Activated naive CD4-positive, alpha-beta T cell treated with anti-CD3 and anti-CD28 coated beads, Interleukin-2, amount 50 U/mL, for 72 hours (primary cell): ENCODE results near the gene PTPN3. TPM values are rescaled to one million over a fixed set of nuclear protein-coding genes. Genes with fewer than 3 reads are reported as not detected.

ENCODE experiments used
- ATAC-seq, 2 donors: fragments of 150-1000 bp; cut with Tn5 transposase; 2 replicates each; pipeline ENCODE4 v1.10.0; 2021; ENCODE audit warnings: mild to moderate bottlenecking in 2 of 2, moderate library complexity in 2 of 2
- DNase-seq, 2 donors: peaks; one replicate each; pipeline ENCODE4 v3.0.0; 2021 to 2022; ENCODE audit warnings: low spot score in 2 of 2
- H3K27ac Mint-ChIP-seq, 2 donors: one replicate each; pipeline ENCODE4 v1.8.0; 2022; ENCODE audit warnings: mild to moderate bottlenecking in 2 of 2, mixed read lengths in 2 of 2
- H3K36me3 Mint-ChIP-seq, 2 donors: one replicate each; pipeline ENCODE4 v1.8.0; 2022; ENCODE audit warnings: mixed read lengths in 2 of 2
- H3K9me3 Mint-ChIP-seq, 2 donors: one replicate each; pipeline ENCODE4 v1.8.0; 2022; ENCODE audit warnings: mixed read lengths in 2 of 2
- total RNA-seq, 2 donors: library from RNA; stranded (reverse); gene quantifications; one replicate each; pipeline ENCODE4 v1.2.3, GENCODE V29; 2022

Gene PTPN3
- total RNA-seq, 2 donors from 2014 or later = 0.80 to 0.99 TPM

DNA sequence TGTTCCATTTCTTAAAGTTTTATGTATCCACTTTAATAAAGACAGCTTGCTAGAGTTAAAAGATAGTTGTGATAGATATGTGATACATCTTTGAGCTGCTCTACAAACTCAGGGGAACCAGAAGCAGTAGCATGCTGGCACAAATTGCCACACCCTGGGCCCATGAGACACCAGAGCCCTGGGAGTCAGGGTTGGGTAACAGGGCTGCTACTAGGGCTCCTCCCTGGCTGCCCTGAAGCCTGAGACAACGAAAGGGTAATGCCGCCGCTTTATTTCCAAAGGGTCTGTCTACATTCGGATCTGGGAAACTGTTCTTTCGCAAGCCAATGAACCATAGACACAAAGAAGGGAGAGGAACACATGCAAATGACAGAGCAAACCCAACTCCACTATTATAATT lies 29.2 kb downstream of the PTPN3 start:
- no peak for DNase-seq
- no peak for ATAC-seq
- H3K9me3 Mint-ChIP-seq = no peaks in the 10 kb centered on the region
- H3K27ac Mint-ChIP-seq = no peak overlapping the region
- no peaks in the 10 kb centered on the region for H3K36me3 Mint-ChIP-seq

DNA sequence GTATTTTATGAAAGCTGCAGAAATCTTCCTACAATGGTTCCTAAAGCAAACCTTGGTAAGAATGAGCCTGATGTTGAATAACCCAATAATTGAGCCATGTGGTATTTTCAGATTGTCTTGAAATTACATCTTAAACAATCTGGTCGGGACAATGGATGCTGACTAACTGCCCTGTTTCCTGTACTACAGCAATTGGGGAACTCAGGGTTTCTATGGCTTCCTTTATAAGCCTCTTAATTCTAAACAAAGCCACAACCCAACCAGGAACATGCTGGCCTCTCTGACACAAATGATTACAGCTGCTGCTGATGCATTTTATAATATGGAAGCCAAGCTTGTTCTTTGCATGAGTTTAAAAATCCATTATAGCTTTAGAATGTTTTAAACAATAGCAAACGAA lies 30.2 kb downstream of the PTPN3 start:
- Mint-ChIP-seq H3K9me3 (no peaks in the 10 kb centered on the region), H3K36me3 (no peaks in the 10 kb centered on the region), H3K27ac (no peak overlapping the region)
- ATAC-seq (peak; percentile 26 to 57), DNase-seq (no peak)

DNA sequence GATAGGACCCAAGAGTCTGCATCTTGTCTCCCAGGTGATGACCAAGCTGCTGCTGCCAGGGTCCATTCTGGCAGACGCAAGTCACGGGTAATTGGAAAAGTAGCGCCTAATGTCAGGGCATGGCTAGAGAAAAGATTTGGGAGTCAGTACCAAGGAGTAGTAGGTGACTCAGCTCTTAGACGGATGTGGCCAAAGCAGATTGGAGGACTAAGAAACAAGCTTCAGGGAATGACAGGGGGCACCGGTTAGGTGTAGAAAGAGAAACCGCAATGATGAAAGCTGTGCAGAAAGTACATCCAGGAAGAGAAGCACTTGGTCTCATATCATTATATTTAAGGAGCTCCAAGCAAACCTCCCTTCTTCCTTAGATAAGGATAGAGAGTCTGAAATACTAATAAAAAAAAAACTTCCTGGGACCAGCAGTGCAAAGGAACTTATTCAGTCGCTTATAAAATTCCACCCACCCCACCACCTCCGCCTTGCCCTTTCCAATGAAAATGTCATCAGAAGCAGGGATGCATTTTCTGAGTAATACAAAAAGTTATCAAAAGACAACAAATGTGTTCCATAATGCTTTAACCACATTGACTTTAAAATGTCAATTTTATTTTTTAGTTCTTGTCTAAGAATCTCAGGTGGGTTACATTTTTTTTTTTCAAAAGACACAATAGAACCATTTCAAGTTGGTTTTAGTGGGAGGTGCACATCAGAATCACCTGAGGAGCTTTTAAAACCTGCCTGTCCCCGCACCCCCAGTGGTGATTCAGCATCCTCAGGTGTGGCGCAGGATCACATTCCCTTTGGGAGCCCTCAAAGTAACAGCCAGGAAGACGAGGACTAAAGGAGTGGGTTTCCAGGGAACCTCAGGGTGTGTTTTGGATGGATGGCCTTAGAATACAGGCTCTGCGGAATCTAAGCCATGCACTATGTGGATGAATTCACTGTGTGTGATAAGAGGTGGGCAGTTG lies 31.2 kb downstream of the PTPN3 start:
- DNase-seq (no peak), ATAC-seq (no peak)
- H3K27ac Mint-ChIP-seq = no peak overlapping the region
- H3K9me3 Mint-ChIP-seq = no peaks in the 10 kb centered on the region
- H3K36me3 Mint-ChIP-seq = no peaks in the 10 kb centered on the region

DNA sequence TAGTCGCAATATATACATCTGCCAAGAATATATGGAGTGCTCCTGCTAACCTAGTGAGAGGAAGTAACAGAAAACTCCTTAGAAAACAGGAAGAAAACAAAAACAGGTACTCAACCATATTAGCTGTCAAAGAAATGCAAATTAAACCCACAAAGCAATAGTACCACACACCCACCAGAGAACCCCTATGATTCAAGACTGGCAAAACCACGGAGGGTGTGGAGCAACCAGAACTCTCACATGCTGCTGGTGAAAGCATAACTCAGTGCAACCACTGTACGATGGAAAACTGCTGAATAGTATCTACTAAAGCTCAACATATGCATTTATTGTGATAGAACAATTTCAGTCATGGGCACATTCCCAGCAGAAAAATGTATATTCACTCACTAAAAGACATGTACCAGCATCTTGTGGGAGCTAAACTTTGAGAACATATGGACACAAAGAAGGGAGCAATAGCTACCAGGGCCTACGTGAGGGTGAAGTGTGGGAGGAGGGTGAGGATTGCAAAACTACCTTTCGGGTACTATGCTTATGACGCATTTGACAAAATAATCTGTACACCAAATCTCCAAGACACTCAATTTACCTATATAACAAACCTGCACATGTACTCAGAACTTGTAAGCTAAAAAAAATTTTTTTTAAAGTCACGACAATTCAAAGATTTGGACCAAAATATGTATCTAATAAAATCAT lies 34.0 kb downstream of the PTPN3 start:
- no peaks in the 10 kb centered on the region for H3K36me3 Mint-ChIP-seq
- H3K27ac Mint-ChIP-seq = no peak overlapping the region
- DNase-seq (no peak), ATAC-seq (peak in 1 of 2 donors; percentile 90)
- no peaks in the 10 kb centered on the region for H3K9me3 Mint-ChIP-seq

DNA sequence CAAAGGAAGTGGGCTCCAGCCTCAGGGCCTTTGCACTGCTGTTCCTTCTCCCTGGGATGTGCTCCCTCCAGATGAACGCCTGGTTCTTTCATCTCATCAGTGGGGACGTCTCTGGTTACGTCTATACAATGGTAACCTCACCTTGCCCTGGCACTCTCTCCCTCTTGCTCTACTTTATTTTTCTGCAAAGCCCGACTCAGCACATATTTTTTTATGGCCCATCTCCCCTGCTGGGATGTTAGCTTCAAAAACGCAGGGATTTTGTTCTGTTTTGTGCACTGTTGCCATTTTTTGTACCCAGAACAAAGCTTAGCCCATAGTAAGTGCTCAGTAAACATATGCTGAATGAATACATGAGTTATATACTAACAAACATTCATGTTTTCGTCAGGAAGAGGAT lies 37.5 kb downstream of the PTPN3 start:
- DNase-seq (no peak), ATAC-seq (no peak)
- Mint-ChIP-seq H3K9me3 (no peaks in the 10 kb centered on the region), H3K36me3 (no peaks in the 10 kb centered on the region), H3K27ac (peak overlapping the region in 1 of 2 donors; percentile 6)

DNA sequence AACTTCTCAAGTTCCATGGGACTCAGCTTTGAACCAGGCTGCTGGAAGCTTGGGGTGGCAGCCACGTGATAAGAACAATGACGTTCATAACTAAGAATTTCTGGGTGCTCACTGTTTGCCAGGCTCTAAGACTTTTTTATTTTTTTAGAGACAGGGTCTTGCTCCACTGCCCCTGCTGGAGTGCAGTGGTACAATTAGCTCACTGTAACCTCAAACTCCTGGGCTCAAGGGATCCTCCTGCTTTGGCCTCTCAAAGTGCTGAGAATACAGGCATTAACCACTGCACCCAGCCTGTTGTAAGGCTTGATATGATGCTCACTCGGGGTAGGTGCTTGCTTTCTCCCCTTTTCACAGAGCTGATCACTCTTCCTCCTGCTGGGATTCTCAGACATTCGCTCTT lies 38.7 kb downstream of the PTPN3 start:
- Mint-ChIP-seq H3K36me3 (no peaks in the 10 kb centered on the region), H3K9me3 (no peaks in the 10 kb centered on the region), H3K27ac (no peak overlapping the region)
- ATAC-seq (no peak), DNase-seq (no peak)

DNA sequence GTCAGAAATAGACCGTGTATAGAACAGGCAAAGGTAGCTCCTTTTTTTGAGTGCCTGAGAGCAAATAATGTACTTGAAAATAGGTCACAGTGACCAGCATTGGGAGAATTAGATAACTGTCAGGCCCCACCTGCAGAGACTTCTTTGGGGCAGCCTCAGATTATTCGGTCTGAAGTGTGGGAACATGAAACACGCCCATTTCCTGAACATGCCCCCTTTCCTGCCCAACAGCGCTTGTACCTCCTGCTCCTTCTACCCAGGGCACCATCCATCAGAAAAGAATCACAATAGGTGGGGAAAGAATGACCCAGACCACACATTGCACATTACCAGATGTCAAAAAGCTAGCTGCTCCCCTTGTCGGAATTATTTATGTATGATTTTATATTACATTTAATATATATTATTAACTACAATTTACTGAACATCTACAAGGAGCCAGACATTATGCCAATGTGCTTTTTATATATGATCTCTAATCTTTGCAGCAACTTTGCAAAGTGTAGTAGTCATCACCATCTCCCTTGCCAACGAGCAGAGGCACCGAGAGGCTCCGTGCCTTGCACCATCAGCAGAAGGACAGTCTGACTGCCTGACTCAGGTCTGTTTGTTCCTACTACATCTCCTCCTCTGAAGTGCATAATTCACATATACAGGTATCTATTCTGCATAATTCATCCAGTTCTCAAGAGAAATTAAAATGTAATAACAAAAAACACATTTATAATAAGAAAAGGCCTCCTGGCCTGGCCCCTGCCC lies 39.5 kb downstream of the PTPN3 start:
- Mint-ChIP-seq H3K36me3 (no peaks in the 10 kb centered on the region), H3K9me3 (no peaks in the 10 kb centered on the region), H3K27ac (no peak overlapping the region)
- no peak for ATAC-seq
- no peak for DNase-seq

DNA sequence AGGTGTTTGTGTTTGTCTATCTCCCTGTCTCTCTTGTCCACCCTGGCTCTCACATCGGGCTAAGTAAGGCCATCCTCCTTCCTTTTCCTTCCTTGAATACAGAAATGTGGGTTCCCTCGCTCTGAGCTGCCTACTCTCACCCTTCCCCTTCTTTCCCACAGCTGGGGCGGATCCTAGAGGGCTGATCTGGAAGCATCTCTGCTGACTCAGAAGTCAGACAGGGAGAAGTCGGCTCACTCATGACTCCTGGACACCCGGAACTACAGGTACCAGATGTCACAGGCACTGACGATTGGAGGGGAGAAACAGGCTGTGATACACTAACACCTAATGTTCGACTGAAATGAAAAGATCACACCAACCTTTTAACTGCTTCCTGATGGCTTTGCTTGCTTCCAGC lies 41.3 kb downstream of the PTPN3 start:
- DNase-seq (no peak), ATAC-seq (no peak)
- Mint-ChIP-seq H3K27ac (no peak overlapping the region), H3K9me3 (no peaks in the 10 kb centered on the region), H3K36me3 (no peaks in the 10 kb centered on the region)

DNA sequence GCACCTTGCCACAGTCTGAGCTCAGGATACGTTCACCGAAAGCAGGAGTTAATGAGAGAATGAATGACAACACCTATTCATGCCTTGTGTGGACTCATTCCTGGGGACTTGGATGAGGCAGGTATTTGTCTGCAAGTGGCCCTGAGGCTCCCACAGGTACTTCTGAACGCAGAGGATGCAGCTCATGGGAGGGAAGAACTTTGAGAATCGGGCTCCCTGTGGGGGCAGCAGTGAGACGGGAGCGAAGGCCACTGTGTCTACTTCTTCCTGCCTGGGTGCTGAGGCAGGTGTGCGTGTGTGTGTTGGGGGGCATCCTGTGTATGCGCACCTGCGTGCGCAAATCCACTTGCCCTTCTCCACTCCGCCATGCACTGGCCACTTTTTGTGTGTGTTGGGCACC lies 42.2 kb downstream of the PTPN3 start:
- ATAC-seq (no peak), DNase-seq (no peak)
- H3K36me3 Mint-ChIP-seq = no peaks in the 10 kb centered on the region
- H3K9me3 Mint-ChIP-seq = no peaks in the 10 kb centered on the region
- no peak overlapping the region for H3K27ac Mint-ChIP-seq

DNA sequence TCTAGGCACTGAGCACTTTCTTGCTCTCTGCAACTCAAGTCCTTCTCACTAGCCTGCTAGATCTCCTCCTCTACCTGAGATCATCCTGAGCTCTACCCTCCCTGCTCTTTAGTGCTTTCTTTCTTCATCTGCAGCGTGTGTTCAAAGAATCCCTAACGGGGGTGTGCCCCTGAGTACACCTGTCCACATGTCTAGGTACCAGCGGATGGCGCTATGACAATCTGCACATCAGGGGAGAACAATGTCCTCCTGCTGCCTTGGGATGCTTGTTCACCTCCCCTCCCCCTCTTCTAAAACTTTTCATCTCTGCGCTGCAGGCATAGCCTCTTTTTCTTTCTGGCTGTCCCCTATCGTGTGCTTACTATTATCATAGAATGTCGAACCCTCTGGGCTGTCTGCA lies 42.7 kb downstream of the PTPN3 start:
- no peaks in the 10 kb centered on the region for H3K9me3 Mint-ChIP-seq
- DNase-seq (no peak), ATAC-seq (no peak)
- H3K36me3 Mint-ChIP-seq = no peaks in the 10 kb centered on the region
- no peak overlapping the region for H3K27ac Mint-ChIP-seq

DNA sequence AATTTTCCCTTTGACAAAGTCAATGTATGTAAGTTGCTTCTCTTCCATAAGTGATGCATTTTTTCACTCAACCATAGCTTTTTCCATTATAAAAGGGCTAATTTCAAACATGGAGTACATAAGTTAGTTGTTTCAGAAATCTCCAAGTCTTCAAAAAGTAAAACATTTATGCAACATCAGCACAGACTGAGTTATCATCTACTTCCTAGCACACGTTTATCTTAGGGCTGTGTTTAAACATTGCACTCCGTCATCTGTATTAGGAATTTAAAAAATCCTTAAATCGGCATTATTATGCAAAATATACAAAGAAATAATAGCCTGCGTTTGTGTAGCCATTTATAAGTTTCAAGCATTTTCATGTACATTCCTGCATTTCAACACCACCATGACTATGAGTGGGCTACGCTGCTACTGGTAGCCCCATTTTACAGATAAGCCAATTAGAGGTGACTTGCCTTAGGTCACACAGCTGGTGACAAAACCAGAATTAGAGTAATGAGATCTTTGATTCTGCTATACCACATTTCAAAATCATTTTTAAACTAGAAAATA lies 43.4 kb downstream of the PTPN3 start:
- ATAC-seq (no peak), DNase-seq (no peak)
- Mint-ChIP-seq H3K36me3 (no peaks in the 10 kb centered on the region), H3K27ac (no peak overlapping the region), H3K9me3 (no peaks in the 10 kb centered on the region)

DNA sequence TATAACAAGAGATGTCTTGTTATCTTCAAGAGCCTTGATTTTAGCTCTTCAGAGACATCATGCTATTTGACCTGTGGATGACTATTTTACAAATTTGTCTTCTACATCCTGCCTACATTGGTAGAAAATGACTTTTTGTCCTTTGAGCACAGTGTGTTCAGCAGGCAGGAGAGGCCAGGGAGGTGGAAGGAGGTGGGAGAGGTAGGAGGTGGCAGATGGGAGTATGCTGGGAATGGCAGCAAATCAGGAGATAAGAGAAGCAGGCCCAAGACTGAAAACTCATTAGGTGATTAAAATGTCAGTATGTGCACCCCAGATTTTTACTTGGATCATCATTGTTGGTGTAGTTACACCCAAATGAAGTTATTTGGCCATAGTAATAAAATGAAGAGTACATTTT lies 44.1 kb downstream of the PTPN3 start:
- ATAC-seq = no peak
- no peaks in the 10 kb centered on the region for H3K9me3 Mint-ChIP-seq
- H3K27ac Mint-ChIP-seq = no peak overlapping the region
- H3K36me3 Mint-ChIP-seq = no peaks in the 10 kb centered on the region
- DNase-seq = no peak

DNA sequence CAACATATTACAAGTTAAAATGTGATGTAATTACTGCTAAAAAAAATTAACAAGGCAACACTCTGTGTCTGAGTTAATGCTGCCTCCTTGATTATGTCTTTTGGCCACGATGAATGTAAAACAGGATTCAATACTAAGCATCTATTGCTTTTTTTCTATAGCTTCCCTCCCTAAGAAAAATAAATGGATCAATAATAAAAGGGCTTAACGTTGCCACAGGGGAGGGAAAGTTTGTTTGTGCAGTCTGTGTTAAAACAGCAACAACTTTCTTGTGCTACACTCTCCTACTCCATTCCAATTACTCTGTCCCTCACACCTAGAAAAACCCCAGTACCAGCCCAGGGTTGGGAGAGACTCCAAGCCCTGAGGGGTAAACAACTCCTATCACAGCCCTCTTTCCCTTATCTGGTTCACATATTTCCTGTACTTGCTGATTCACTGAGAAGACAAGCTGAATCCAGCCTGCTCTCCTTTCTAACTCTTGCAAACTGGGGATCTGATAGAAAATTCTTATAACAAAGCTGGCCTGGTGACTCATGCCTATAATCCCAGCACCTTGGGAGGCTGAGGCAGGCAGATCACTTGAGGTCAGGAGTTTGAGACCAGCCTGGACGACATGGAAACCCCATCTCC lies 44.8 kb downstream of the PTPN3 start:
- H3K27ac Mint-ChIP-seq = no peak overlapping the region
- no peaks in the 10 kb centered on the region for H3K9me3 Mint-ChIP-seq
- DNase-seq = no peak
- no peak for ATAC-seq
- H3K36me3 Mint-ChIP-seq = no peaks in the 10 kb centered on the region

DNA sequence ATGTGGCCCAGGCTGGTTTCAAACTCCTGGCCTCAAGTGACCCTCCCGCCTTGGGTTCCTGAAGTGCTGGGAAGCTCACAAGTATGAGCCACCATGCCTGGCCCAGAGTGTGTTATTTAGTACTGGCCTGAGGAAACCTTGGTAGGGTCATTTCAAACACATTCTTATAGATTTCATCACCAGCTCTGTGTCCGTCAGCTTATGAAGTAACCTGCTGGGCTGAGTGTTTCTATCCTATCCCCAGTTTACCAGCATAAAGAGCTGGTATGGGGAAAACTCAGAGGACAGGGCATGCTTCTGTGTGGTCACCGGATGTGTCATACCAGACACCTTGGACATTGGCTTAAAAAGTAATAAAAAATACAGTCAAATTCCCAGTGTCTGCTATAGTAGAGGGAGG lies 45.3 kb downstream of the PTPN3 start:
- no peak for ATAC-seq
- Mint-ChIP-seq H3K36me3 (no peaks in the 10 kb centered on the region), H3K9me3 (no peaks in the 10 kb centered on the region), H3K27ac (no peak overlapping the region)
- DNase-seq = no peak

DNA sequence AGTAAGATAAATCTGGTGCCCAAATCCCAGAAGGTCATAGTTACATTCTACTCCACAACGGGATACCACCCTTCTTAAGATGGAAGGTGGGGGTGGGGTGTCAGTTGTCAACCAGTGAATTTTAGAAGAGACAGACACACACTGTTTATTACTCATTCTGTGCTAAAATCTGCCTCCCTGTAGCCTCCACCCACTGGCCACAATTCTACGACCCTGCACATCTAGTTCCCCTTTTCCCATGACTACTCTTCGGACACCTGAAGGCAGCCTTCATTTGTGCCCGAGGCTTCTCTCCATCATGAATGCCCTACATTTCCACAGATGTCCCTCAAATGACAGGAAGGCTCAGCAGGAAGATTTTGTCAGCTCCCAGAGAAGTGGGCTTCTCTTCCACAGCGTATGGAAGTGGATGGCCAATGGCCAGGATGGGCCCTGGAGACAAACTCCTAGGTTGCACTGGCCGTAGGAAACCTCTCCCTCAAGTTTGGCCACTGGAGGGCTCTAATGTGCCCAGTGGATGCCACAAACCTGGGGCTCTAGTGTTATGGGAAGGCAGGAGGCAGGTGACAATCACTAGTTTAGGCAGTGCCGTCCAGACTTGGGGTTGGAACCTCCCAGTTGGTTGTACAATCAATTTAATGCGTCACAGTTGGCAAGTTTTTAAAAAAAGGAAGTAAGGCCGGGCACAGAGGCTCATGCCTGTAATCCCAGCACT lies 46.6 kb downstream of the PTPN3 start:
- DNase-seq = no peak
- ATAC-seq = no peak
- Mint-ChIP-seq H3K9me3 (no peaks in the 10 kb centered on the region), H3K27ac (no peak overlapping the region), H3K36me3 (no peaks in the 10 kb centered on the region)

DNA sequence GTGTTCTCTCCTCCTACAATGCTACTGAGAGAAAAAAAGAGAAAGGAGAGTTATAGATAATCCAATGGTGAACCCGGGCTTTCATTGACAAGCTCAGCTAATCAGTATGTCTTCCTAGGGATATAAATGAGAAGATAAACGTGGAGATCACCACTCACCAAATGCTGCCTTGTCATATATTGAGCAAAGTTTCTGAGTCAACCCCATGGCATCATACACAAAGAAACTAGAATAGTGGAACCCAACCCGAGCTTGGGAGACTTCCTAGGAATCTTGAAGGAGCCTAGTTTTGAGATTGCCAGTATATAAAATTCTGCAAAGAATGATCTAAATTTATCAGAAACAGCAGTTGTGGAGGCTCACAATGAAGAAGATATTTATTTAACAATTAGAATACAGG lies 47.8 kb downstream of the PTPN3 start:
- ATAC-seq (no peak), DNase-seq (no peak)
- Mint-ChIP-seq H3K36me3 (no peaks in the 10 kb centered on the region), H3K9me3 (no peaks in the 10 kb centered on the region), H3K27ac (no peak overlapping the region)
